GM18508 (cell line): ENCODE measurements around the gene MMP28.

Source experiments
- ATAC-seq: cut with Tn5 transposase; IDR thresholded peaks from one replicate; pipeline ENCODE4 v1.9.1; 2021; ENCODE audit warnings: moderate number of reproducible peaks; ENCODE audit not compliant: insufficient read depth, unreplicated experiment

The MMP28 gene

DNA sequence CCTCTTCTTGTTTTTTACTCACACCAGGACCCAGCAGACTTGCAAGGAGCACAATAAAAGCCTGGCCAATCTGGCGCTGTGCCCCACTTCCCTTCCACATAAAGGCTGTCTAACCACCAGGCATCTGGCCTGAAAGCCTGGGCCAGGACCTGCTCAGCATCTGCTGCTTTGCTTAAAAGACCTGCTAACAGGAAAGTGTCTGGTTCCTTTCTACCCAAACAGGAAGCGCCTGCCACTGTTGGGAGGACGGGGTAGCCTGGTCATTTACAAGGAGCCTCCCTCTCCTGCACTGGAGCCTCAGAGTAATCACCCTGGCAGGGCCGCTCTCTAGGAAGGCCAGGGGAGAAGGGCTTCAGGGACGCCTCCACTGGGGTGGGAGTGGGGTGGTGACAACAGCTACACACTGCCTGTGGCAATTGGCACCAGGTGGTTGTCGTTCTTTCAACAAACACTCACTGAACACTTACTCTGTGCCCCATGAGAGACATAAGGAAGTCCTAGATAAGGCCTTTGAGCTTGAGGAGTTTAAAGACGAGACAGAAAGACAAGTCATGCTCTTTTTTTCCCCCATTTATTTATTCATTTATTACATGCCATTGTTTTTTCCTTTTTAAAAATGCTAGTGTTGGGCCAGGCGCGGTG lies 6.3 kb upstream of the MMP28 start:
- no peak for ATAC-seq

DNA sequence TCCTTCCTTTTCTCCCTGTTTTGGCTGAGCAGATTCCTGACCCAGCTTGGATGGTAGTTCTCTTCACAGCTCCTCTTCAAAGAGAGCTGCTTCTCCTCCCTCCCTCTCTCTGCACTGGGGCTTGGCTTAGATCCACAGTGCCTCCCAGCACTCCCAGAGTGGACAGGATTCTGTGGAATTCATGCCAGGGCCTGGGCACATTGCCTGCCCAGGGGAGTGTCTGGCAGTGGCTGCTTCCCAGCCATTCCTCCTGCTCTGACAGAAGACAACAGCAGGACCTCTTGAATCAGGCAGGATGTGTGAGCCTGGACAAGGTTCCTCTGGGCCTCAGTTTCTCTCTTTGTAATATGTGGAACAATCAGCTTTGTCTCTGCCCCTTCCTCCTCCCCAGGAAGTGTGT lies 4.5 kb upstream of the MMP28 start:
- ATAC-seq, result no peak

DNA sequence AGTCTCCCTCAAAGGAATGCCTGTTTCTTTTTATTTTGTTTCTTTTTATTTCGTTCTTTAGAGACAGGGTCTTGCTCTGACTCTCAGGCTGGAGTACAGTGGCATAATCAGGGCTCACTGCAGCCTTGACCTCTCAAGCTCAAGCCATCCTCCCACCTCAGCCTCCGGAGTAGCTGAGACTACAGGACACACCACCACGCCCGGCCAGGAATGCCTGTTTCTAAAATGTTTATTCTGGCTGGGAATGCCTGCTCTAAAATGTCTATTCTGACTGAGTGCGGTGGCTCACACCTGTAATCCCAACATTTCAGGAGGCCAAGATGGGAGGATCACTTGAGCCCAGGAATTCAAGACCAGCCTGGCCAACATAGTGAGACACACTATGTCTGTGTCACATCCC lies 2.5 kb upstream of the MMP28 start:
- no peak for ATAC-seq

DNA sequence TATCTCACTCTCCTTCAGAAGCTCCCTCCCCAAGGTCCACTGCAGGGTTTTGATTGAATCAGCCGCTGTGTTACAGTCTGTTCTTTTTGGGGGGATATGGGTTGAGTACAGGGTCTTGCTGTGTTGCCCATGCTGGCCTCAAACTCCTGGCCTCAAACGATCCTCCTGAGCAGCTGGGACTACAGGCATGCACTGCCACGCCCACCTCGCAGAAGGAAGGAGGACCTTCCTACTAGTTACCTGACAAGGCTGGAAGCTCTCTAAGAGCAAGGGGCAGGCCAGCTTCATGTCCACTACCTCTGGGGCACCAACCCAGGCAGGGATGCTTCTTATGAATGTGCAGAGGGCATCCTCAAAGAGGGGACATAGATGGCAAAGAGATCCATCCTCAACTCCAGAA lies 1.9 kb upstream of the MMP28 start:
- no peak for ATAC-seq

DNA sequence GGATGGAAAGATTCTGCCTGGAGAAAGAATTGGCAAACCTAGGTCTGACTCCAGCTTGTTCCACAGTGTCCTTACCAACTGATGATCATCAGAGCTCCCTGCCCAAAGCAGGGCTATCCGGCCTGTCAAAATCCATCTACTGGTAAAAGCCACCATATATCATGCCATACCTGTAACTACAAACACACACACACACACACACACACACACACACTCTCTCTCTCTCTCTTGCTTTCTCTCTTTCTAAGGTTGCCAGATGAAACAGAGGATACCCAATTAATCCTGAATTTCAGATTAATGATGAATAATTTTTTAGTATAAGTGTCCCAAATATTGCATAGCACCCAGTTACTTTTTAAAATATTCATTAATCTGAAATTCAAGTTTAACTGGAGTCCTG lies 1.5 kb upstream of the MMP28 start:
- ATAC-seq, result no peak

DNA sequence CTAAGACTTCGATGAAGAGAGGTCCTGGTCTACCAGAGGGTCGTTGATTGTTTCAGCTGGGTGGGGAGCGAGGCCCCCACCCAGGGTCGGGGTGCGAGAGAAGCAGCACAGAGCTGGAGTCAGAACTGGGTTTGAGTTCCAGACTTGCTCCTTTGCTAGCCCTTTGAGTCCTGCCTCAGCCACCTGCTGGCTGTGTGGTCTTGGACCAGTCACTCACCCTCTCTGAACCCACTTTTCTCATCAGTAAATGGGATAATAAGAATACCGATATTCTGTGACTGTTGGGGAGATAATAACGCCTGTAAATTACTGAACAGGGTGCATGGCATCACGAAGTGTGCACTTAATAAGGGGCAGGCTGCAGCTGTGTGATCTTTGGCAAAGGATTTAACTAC lies 427 bp upstream of the MMP28 start:
- ATAC-seq, result no peak

DNA sequence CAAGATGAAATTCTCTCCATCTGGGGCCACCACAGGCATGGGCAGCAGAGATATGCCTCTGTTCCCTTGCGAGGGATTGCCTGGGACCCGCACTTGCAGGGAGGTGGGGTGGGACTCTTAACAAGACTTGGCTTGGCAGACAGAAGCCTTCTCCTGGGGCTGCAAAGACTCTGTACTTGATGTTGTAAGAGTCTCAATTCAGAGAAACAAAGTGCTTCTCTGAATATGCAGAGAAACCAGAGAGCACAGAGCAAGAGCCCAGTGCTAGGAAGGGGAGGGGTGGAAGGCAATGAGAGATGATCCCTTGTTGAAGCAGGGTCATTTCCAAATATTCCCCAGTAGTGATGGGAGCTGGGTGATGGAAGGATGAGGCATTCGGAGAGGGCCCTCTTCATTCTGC lies 2.2 kb downstream of the MMP28 start:
- no peak for ATAC-seq

DNA sequence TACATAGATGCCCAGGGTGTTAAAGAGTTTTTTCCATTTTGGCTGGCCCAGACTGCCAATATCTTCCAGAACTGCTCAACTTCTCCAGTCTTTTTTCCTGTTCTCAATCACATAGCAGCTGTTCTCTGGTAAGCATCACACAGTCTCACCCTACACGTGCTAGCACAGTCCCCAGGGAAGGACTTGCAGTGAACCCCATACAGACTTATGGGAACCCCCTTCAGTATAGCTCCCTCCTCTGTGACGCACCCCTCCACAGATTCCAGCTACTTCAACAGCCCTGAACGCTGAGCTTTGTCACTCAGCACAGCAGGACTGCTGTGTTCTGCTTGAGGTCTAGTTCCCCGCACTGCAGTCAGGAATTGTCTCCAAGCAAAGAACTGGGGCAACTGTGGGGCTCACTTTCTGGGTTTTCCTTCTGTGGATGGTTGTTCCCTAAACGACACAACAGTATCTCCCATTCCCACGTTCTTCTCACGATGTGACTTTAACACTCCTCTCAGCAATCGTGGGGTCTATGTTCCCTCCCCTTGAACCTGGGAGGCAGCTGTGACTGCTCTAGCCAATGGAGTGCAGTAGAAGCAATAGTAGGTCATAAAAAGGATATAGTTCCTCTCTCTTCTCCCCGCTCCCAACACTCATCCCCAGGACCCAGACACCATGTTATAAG lies 3.6 kb downstream of the MMP28 start:
- no peak for ATAC-seq

DNA sequence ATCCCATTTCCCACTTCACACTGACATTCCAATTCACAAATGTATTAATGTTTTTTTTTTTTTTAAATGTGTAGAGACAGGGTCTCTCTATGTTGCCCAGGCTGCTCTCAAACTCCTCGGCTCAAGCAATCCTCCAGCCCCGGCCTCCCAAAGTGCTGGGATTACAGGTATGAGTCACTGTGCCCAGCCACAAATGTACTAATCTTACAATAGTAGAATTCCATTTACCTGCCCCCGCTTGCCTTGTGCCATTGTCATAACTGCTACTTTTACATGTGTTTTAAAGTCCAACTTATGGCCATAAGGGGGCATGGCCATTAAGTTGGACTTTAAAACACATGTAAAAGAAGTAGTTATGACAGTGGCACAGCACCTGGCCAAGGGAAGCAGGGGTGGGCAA lies 4.6 kb downstream of the MMP28 start:
- no peak for ATAC-seq

DNA sequence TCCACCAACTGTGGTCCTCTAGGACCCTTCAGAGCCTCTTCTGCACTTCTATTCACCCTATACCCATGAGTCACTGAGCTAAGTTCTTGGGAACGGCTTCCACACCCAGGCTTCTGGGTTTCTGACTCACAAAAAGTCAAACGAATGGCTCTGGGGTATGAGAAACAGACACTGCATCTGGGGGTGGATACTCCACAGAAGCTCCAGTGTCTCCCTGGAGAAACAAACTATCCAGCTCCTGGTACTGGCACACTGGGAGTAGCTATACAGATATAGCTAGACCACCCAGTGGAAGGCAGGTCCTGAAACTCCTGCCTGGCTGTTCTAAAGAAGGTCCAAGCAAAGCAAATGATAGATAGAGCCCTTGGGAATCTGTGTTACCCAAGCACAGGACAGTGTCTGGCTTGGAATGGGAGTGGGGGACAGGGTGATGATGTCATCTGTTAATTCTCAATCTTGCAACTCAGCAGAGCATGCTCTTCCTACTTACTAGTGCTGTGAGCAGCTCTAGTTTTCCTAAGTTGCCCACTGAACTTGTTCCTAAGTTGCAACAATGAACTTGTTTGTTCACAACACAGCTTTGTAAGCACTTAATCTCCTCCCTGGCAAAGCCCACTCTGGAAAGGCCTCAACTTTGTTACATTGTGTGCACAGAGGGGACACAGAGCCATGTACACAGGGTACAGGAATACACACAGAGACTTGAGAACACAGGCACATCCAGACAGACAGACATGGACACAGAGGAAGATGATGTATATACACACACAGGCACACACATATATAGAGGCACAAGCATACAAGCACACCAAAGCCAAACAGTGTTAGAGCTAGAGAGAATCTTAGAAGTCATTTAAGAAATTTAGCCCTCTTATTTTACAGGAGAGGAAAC lies 6.7 kb downstream of the MMP28 start:
- no peak for ATAC-seq

DNA sequence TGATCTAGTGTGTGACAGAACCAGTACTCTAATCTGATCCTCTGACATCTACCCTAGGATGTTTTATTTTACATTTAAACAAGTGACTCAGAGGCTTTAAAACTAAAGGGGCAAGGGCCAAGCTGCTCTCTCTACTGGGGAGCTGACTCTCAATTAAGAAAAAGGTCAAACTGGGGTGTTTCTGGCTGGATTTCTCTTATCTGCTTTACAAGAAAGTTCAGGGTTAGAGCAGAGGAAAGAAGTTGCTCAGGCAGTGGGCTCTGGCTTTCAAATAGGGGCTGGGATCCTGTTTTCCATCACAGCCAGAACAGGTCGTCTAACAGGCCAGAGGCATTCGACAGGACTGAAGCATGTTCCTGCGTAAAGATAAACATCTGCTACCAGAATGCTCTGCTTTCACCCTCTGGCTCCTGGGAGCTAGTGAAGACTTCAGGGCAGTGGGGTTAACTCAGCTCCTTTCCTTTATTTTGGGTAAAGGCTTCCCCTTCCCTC lies 8.5 kb downstream of the MMP28 start:
- ATAC-seq, result no peak

DNA sequence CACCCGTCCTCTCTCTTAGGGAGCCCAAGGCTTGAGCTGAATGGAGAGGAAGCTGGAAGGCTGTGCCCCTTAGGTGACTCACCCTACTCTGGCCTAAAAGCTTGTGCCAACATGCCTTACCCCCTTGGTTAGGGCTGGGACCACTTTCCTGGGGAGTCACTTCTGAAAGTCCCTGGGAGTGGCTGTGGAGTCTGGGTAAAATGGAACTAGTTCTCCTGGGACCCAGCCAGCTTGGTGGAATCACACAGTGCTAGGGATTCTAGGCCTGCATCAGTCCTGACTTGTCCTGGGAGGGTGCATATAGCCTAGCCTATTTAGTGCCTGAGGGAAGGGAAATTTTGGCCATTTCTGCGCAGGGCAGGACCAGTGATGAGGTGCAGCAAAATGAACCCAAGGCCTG lies 10.5 kb downstream of the MMP28 start:
- no peak for ATAC-seq

DNA sequence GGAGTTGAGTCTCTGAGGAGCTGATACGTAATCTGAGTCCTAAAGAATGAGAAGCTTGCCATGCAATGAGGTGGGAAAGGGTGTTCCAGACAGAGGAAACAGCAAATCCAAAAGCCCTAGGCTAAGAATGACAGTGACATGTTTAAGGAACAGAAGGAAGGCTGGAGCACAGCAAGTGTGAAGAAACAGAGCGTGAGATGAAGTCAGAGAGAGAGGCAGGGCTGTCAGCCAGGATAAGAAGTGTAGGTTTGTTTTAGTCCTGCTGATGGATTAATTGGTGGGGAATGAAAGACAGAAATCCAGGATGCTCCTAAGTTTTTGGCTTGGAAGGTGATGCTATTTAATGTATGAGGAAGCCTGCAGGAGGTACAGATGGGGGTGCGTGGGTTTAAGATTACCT lies 14.5 kb downstream of the MMP28 start:
- no peak for ATAC-seq

DNA sequence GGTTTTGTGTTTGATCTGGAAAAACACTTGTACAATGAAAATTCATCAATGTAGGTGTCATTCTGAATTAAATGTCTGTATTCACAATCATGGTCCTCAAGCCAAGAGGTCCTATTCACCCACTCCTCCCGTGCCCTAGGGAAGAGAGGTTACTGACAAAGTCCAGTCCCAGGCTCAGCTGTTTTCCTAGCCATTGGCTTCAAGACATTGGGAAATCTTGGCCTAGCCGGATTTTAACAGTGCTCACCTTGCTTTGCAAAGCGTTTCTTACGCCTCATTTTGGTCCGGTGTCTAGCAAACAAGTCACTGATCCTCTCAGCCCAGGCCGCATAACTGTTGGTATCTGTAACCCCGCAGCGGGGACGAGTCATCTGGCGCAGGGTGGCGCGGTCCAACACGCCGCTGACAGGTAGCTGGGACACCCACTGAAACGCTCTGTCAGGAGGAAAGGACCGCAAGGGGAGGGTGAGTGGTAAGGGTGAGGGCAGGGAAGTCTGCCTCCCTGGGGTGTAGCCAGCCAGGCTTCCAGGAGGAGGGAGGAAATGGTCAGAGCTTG lies 16.7 kb downstream of the MMP28 start:
- no peak for ATAC-seq

DNA sequence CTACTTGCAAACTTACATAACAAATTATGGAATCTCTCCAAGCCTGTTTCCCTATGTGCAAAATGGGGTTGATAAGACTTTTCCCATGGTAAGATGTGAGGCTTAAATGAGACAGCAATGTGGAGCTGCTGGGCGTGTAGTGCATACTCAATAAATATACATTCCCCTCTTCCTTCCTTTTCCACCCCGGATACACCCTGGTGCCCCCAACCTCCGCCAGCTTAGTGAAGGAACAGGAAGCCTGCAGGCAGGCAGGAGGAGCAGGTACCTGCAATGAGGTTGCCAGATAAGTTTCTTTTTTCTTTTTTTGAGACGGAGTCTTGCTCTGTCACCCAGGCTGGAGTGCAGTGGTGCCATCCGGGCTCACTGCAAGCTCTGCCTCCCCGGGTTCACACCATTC lies 19.9 kb downstream of the MMP28 start:
- ATAC-seq, result no peak

DNA sequence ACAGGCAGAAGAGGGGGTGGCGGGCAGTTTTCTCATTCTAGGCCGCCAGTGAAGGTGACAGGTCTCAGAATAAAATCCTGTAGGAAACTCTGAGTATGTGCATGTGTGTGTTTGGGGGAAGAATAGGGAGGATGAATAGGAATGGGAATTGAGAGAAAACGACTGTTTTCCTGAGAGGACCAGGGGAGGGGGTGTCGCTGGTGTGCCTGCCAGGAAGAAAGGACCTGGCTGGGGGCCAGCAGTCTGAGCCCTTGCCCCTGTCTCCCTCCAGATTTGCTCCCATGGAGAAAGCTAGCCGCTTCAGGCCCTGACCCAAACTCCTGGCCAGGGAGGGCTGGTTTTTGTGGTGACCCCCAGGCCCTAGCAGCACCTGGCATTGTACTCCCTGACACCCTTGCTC lies 20.4 kb downstream of the MMP28 start:
- ATAC-seq, result no peak

DNA sequence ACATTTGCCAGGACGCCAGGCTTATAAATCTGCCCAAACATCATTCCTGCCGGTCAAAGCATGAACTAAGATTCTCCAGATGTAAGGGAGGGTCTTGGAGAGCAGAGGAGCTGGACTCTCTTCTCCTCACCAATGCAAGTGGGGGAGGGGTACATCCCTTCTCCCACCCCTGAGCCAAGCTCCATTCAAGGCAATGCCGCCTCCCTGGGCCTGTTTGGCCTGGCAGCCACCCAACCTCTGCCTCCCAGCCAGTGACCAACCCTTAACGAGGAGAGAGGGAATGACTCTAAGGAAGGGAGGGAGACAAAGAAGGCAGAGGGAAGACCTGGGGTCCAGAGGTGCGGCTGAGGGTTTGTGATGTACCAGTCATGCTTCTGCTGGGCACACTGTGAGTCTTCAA lies 20.9 kb downstream of the MMP28 start:
- no peak for ATAC-seq

DNA sequence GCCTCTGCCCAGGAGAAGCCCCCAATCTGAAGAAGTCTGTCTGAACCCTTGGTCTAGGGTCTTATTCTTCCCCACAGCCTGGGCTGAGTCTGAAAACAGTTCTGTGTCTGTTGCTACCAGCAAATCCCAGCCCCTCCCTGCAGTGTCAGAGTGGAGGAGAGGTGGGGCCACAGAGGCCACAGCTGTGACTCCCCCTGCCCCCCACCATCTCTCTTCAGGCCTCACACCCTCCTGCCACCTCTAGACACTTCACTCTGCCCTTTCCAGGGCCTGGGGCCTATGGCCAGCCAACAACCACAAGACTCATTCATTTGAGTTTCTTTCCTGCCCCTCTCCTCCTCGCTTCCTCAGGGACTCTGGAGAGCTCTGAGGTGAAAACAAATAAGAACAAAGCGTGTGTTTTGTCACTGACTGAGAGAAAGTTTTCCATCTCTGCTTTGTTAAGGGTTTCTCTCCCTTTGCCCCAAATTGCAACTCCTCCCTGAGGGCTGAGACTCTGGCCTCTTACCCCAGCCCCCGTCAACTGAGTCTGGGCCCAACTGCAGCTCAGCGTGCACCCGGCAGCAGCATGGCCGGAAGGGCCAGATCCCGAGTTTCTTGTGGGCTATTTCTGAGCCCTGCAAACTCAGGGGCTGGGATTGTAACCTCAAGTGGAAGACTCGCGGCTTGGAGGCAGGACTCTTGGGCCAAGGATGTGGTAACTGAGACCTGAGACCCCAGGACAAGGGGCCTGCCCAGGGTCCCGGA lies 21.6 kb downstream of the MMP28 start:
- no peak for ATAC-seq

DNA sequence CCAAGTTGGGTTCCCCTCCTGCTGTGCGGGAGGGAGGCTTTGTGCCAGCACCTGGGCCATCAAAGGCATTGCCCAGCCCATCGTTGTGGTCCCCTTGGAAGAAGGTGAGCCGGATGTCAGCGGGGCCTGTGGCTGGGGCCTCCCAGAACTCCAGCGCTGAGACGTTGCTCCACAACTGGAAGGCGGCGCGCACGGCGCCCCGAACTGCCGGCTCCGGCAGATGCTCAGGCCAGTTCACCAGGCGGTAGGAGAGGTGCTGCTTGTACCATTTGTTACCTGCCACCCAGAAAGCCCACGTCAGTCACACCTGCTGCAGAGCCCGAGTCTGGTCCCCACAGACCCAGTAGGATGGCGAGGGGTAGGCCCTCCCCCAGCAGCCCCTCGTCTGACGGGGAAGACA lies 22.3 kb downstream of the MMP28 start:
- no peak for ATAC-seq

DNA sequence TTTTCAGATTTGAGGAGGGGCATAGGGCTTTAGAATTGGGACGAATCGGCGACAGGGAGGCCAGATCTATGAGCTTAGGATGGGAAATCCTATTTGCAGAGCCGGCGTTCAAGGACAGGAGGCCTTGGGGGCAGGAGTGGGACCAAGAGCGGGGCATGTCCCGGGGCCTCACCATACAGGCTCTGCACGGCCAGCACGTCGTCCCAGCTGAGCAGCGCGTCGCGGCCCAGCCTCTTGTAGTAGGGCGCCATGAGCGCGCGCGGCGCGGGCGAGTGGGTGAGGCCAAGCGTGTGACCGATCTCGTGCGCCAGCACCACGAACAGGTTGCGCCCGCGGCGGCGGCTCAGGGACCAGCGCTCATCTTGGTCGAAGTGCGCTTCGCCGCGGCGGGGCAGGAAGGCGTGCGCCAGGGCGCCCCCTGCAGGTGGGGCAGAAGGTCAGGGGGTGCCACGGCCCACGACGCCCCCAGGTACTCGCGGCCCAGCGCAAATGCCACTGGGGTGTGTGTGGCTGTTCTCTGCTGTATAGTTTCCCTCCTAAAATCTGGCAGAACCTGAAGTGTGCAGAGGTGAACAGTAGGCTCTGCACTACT lies 25.4 kb downstream of the MMP28 start:
- no peak for ATAC-seq
